Neural progenitor cell (in vitro differentiated cells): ENCODE measurements around the gene TSSC4. TPM values are rescaled to one million over a fixed set of nuclear protein-coding genes. Genes with fewer than 3 reads are reported as not detected.

ENCODE experiments used
- DNase-seq: peaks from one replicate; pipeline ENCODE4 v3.0.0-alpha.2; 2016; ENCODE audit warnings: low spot score
- H2AFZ ChIP-seq: fragments of 200-600 bp; sonication (generic); replicated peaks from 2 replicates; pipeline ENCODE4 v1.6.1; 2016; ENCODE audit warnings: antibody characterized with exemption
- H3F3A ChIP-seq: fragments of 200-600 bp; sonication (generic); 2 replicates; pipeline ENCODE4 v1.6.1; 2016; ENCODE audit warnings: antibody characterized with exemption, low read depth
- H3K27ac ChIP-seq: fragments of 200-600 bp; sonication (generic); 2 replicates; pipeline ENCODE4 v1.5.1; 2016; ENCODE audit warnings: mild to moderate bottlenecking
- H3K27me3 ChIP-seq: fragments of 200-600 bp; sonication (generic); 2 replicates; pipeline ENCODE4 v1.6.1; 2016; ENCODE audit warnings: mild to moderate bottlenecking, moderate library complexity
- H3K36me3 ChIP-seq: fragments of 200-600 bp; sonication (generic); 2 replicates; pipeline ENCODE4 v1.5.1; 2016
- H3K4me1 ChIP-seq: fragments of 200-600 bp; sonication (generic); 2 replicates; pipeline ENCODE4 v1.6.1; 2016; ENCODE audit warnings: mixed run types
- H3K4me2 ChIP-seq: fragments of 200-600 bp; sonication (generic); 2 replicates; pipeline ENCODE4 v1.6.1; 2016
- H3K4me3 ChIP-seq: fragments of 200-600 bp; sonication (generic); 2 replicates; pipeline ENCODE4 v1.5.1; 2016
- H3K79me2 ChIP-seq: fragments of 200-600 bp; sonication (generic); 2 replicates; pipeline ENCODE4 v1.6.1; 2016; ENCODE audit warnings: low read depth
- H3K9ac ChIP-seq: fragments of 200-600 bp; sonication (generic); 2 replicates; pipeline ENCODE4 v1.6.1; 2016
- H3K9me3 ChIP-seq: fragments of 200-600 bp; sonication (generic); 2 replicates; pipeline ENCODE4 v1.5.1; 2016; ENCODE audit warnings: low read depth
- H4K20me1 ChIP-seq: fragments of 200-600 bp; sonication (generic); 2 replicates; pipeline ENCODE4 v1.6.1; 2016; ENCODE audit warnings: low read depth
- H3K27ac Mint-ChIP-seq: 3 replicates; pipeline ENCODE4 v1.8.0; 2021; ENCODE audit warnings: mixed read lengths
- H3K27me3 Mint-ChIP-seq: 2 replicates; pipeline ENCODE4 v1.8.0; 2022; ENCODE audit warnings: low read depth, mild to moderate bottlenecking, inconsistent platforms, moderate library complexity, mixed read lengths; ENCODE audit not compliant: insufficient read depth
- H3K36me3 Mint-ChIP-seq: 3 replicates; pipeline ENCODE4 v1.8.0; 2021; ENCODE audit warnings: mixed read lengths
- H3K4me1 Mint-ChIP-seq: 3 replicates; pipeline ENCODE4 v1.8.0; 2021; ENCODE audit warnings: mixed read lengths
- H3K4me3 Mint-ChIP-seq: 3 replicates; pipeline ENCODE4 v1.8.0; 2021; ENCODE audit warnings: mild to moderate bottlenecking, moderate library complexity, mixed read lengths
- H3K9me3 Mint-ChIP-seq: 3 replicates; pipeline ENCODE4 v1.8.0; 2020; ENCODE audit warnings: mixed read lengths
- EZH2 ChIP-seq: fragments of 200-600 bp; sonication (generic); IDR thresholded peaks from 2 replicates; pipeline ENCODE4 v1.6.1; 2017; ENCODE audit warnings: antibody characterized with exemption, mild to moderate bottlenecking, moderate library complexity
- EZH2phosphoT487 ChIP-seq: fragments of 200-600 bp; sonication (generic); IDR thresholded peaks from 2 replicates; pipeline ENCODE4 v1.6.1; 2017; ENCODE audit warnings: antibody characterized with exemption
- total RNA-seq: library from RNA; depleted of rRNA; stranded (reverse); fragments of >200 nt; gene quantifications from 2 replicates; pipeline ENCODE4 v1.2.3, GENCODE V29; 2015; ENCODE audit warnings: low replicate concordance
- TF ChIP-seq, protein P1 (sequence below): fragments of 200-600 bp; sonication (generic); IDR thresholded peaks from 2 replicates; pipeline ENCODE4 v1.5.1; 2017; ENCODE audit warnings: antibody characterized with exemption, mild to moderate bottlenecking

The TSSC4 gene
- total RNA-seq, 1 donor from 2014 or later: 11.1 TPM

DNA sequence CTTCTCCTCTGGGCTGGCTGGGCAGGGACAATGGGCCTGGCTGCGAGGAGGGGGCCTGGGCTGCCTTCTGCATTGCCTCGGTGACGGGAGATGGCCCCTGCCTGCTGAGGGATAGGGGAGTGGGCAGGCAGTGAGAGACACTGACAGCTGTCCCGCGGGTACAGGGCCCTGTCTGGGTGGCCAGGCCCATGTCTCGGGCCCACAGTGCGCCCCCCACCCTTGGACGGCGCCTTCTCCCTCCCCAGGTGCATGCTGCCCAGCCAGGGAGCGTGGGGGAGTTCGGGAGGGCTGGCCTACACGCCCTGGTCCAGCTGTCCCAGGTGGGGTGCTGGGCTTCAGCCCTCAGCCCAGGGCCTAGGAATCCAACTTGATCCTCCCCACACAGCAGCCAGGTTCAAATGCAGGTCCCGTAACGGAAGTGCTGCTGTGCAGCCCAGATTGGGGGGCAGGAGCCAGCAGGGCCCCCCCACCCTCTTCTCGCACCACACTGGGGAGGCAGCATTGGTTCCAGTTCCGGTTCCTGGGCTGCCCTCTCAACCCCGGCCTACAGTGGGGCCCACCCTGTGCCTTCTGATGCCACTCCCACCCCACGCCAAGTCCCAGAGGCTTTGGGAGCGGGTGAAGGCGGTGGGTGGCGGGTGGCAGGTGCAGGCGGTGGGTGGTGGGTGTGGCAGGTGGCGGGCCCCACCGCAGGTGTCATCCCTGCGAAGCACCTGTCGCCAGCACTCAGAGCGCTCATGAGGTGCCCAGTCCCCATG lies 7.3 kb upstream of the TSSC4 start:
- no peak overlapping the region for H3K4me3 Mint-ChIP-seq

GRCh38 chr11:2393941-2394817 lies 6.4 kb upstream of the TSSC4 start:
- Histone ChIP-seq H3K79me2 (peaks cover 21% of the 10 kb centered on the region), H3K4me2 (no peak overlapping the region), H3K4me3 (no peak overlapping the region), H3K9me3 (no peaks in the 10 kb centered on the region), H2AFZ (no peak overlapping the region), H3K4me1 (no peaks in the 10 kb centered on the region), H4K20me1 (peaks cover 49% of the 10 kb centered on the region), H3K27ac (no peak overlapping the region), H3K27me3 (no peaks in the 10 kb centered on the region), H3K36me3 (no peaks in the 10 kb centered on the region), H3F3A (peaks cover 14% of the 10 kb centered on the region), H3K9ac (no peak overlapping the region)
- Mint-ChIP-seq H3K27ac (no peak overlapping the region), H3K27me3 (no peaks in the 10 kb centered on the region), H3K9me3 (no peaks in the 10 kb centered on the region), H3K4me3 (no peak overlapping the region), H3K4me1 (peaks cover 15% of the 10 kb centered on the region), H3K36me3 (no peaks in the 10 kb centered on the region)
- TF ChIP-seq, protein P1, sequence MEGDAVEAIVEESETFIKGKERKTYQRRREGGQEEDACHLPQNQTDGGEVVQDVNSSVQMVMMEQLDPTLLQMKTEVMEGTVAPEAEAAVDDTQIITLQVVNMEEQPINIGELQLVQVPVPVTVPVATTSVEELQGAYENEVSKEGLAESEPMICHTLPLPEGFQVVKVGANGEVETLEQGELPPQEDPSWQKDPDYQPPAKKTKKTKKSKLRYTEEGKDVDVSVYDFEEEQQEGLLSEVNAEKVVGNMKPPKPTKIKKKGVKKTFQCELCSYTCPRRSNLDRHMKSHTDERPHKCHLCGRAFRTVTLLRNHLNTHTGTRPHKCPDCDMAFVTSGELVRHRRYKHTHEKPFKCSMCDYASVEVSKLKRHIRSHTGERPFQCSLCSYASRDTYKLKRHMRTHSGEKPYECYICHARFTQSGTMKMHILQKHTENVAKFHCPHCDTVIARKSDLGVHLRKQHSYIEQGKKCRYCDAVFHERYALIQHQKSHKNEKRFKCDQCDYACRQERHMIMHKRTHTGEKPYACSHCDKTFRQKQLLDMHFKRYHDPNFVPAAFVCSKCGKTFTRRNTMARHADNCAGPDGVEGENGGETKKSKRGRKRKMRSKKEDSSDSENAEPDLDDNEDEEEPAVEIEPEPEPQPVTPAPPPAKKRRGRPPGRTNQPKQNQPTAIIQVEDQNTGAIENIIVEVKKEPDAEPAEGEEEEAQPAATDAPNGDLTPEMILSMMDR: no peak
- TF ChIP-seq EZH2phosphoT487: no peak
- TF ChIP-seq EZH2: no peak
- no peak for DNase-seq

More for the DNA sequence above, 7.3 kb upstream of the TSSC4 start:
- no peak overlapping the region for H3K4me3 ChIP-seq
- H2AFZ ChIP-seq: no peak overlapping the region
- peaks cover 5% of the 10 kb centered on the region for H3K4me1 ChIP-seq
- DNase-seq: no peak
- H3K27me3 ChIP-seq: no peaks in the 10 kb centered on the region
- H3K27ac ChIP-seq: no peak overlapping the region
- H3K4me2 ChIP-seq: no peak overlapping the region
- peaks cover 18% of the 10 kb centered on the region for H3K4me1 Mint-ChIP-seq
- peaks cover 9% of the 10 kb centered on the region for H3F3A ChIP-seq
- H3K27me3 Mint-ChIP-seq: no peaks in the 10 kb centered on the region
- no peak overlapping the region for H3K27ac Mint-ChIP-seq
- peaks cover 58% of the 10 kb centered on the region for H4K20me1 ChIP-seq
- no peak overlapping the region for H3K9ac ChIP-seq
- TF ChIP-seq EZH2: no peak
- H3K79me2 ChIP-seq: peaks cover 30% of the 10 kb centered on the region
- H3K36me3 Mint-ChIP-seq: no peaks in the 10 kb centered on the region
- H3K9me3 ChIP-seq: no peaks in the 10 kb centered on the region
- no peaks in the 10 kb centered on the region for H3K9me3 Mint-ChIP-seq
- H3K36me3 ChIP-seq: no peaks in the 10 kb centered on the region

DNA sequence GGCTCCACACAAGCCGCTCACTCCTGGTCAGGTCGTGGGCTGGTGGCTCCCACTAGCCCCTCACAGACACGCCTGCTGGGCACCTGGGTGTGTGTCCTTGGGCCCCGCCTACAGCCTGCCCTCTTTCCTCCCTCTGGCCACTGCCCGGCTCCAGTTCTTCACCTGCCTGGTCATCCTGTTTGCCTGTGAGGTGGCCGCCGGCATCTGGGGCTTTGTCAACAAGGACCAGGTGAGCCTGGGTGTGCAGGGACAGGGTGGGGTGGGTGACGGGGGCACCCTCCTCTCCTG lies 5.8 kb upstream of the TSSC4 start:
- H3K9ac ChIP-seq: no peak overlapping the region
- no peak for DNase-seq
- H3K27ac ChIP-seq: no peak overlapping the region
- Mint-ChIP-seq H3K27ac (no peak overlapping the region), H3K36me3 (no peaks in the 10 kb centered on the region), H3K4me3 (no peak overlapping the region), H3K9me3 (no peaks in the 10 kb centered on the region), H3K27me3 (no peaks in the 10 kb centered on the region), H3K4me1 (peaks cover 9% of the 10 kb centered on the region)
- peaks cover 20% of the 10 kb centered on the region for H3F3A ChIP-seq
- H2AFZ ChIP-seq: no peak overlapping the region
- no peaks in the 10 kb centered on the region for H3K9me3 ChIP-seq
- H3K4me2 ChIP-seq: no peak overlapping the region
- no peaks in the 10 kb centered on the region for H3K4me1 ChIP-seq
- peaks cover 15% of the 10 kb centered on the region for H3K79me2 ChIP-seq
- no peak overlapping the region for H3K4me3 ChIP-seq
- no peak for TF ChIP-seq EZH2
- TF ChIP-seq, protein P1: no peak
- TF ChIP-seq EZH2phosphoT487: no peak
- no peaks in the 10 kb centered on the region for H3K36me3 ChIP-seq
- no peaks in the 10 kb centered on the region for H3K27me3 ChIP-seq
- H4K20me1 ChIP-seq: peaks cover 43% of the 10 kb centered on the region
